Hippocampal formation (tissue), 2 donors: ENCODE results near the gene PNPLA6.
A peak's percentile ranks its signal among the peaks of the same experiment; 100 is the strongest.

ENCODE experiments used
- DNase-seq, 2 donors: peaks; one replicate each; lab custom pipeline; 2025; lab: John Stamatoyannopoulos, UW

Gene PNPLA6

DNA sequence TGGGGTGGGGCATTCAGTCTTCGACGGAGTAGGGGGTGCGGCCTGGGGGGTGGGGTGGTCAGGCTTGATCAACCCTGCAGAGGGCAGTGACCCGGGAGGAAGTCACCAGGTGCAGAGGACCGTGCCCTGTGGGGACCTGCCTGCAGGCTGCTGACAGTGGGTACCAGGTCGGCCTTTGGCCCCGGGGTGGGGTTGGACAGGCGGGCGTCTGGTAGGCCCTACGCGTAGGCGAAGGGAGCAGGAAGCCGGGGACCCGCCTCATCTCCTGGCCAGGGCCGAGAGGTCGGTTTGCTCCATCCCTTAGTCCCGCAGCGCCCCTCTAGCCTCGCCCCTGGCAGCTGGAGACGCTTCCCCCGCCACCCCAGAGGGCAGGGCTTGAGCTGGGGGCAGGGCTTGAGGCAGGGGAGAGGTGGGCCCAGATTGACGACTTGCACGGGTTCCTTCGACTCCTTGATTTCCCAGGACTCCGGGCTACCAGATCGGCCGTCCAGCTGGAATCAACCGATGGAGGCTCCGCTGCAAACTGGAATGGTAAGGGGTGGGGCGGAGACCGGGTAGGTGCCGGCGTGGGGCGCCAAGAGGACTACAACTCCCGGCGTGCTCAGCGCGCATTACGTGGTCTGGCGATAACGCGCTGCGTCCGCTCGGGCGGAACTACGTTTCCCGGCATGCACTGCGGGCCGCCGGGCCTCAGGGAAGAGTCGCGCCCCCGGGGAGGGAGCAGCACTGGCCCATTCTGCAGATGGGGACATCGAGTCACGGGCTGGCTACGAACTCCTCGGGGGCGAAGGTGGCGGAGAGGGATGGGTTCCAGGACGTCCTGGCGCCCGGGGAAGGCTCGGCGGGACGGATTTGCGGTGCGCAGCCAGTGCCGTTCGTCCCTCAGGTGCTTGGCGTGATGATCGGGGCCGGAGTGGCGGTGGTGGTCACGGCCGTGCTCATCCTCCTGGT lies at the start of gene PNPLA6:
Gene PNPLA6 (plus strand): TSS at position 671 of the 951 bp plus-strand sequence. CDS start 72 bp downstream, at position 743.
- peak; percentile 85 to 90 for DNase-seq

GRCh38 chr19:7486923-7487322 lies 48.6 kb upstream of the PNPLA6 start:
- no peak for DNase-seq

- peak; percentile 74 to 89 for DNase-seq
Observed at GRCh38 chr19:7488736-7489353, 46.7 kb upstream of the PNPLA6 start, which contains the start of gene PEX11G. TSS of gene PEX11G (minus strand) at chr19:7489035. CDS start at chr19:7489010, 25 bp downstream.

- DNase-seq, result no peak
Observed at GRCh38 chr19:7489609-7490044, 45.9 kb upstream of the PNPLA6 start.

DNA sequence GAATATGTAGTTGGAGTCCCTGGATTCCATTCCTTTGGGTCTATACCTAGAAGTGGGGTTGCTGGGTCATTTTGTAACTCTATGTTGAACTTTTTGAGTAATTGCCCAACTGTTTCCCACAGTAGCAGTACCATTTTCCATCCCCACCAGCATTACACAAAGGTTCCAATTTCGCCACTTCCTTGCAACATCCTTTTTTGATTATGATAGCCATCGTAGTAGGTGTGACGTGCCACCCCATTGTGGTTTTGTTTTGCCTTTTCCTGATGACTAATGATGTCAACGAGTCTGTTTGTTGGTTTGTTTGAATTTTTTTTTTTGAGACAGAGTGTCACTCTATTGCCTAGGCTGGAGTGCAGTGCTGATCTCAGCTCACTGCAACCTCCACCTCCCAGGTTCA lies 43.4 kb upstream of the PNPLA6 start:
- no peak for DNase-seq

- no peak for DNase-seq
Observed at GRCh38 chr19:7492558-7492957, 43.0 kb upstream of the PNPLA6 start.

GRCh38 chr19:7494416-7495098 lies 41.0 kb upstream of the PNPLA6 start:
- DNase-seq, result peak; percentile 87 to 90

- no peak for DNase-seq
Observed at GRCh38 chr19:7497292-7497691, 38.2 kb upstream of the PNPLA6 start.

- peak; percentile 75 to 78 for DNase-seq
Observed at GRCh38 chr19:7500811-7501450, 34.6 kb upstream of the PNPLA6 start.

DNA sequence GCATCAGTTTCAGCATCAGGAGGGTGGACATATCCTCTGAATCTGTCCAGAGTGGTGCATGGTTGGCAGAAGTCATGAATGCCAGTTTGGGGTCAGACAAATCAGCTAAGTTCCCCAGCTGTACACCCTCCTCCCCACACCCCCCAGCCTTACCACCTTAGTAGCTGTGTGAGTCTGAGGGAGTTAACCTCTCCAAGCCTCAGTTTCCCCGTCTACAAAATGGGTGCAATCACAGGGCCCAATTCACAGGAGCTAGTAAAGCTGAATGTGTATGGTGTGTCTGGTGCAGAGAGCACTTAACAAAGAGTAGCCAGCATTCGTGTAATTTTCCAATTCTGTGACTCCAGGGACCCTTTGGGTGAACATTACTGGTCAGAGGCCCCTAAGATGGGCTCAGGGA lies 33.0 kb upstream of the PNPLA6 start:
- no peak for DNase-seq

DNA sequence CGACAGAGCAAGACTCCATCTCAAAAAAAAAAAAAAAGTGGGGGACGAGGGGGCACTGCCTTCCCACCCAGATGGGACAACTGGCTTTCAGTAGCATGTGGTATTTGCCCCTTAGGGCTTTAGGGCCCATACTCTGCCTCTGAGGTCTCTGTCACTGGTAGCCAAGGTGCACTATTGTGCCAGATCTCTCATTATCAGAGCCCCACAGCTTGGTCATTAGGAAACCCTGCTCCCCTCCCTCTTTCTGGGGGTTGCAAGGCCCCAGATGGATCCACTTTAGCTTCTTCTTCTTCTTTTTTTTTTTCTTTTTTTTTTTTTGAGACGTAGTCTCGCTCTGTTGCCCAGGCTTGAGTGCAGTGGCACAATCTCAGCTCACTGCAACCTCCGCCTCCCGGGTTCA lies 30.8 kb upstream of the PNPLA6 start:
- no peak for DNase-seq

DNA sequence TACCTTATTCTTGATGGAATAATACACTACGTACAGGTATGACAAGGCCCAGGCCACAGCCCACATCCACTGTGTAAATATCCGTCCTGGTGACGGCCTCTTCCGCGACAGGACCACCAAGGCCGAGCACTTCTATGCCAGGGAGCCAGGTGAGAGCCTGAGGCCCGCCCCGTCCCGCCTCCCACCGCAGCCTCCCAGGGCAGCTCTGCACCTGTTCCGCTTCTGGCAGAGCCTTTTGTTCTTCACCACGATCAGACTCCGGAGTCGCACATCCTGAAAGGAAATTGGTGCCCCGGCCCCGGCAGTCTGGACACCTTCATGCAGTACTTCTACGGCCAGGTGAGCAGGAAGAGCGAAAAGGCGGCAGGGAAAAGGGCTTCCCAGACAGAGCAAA lies 30.2 kb upstream of the PNPLA6 start:
- DNase-seq, result no peak

DNA sequence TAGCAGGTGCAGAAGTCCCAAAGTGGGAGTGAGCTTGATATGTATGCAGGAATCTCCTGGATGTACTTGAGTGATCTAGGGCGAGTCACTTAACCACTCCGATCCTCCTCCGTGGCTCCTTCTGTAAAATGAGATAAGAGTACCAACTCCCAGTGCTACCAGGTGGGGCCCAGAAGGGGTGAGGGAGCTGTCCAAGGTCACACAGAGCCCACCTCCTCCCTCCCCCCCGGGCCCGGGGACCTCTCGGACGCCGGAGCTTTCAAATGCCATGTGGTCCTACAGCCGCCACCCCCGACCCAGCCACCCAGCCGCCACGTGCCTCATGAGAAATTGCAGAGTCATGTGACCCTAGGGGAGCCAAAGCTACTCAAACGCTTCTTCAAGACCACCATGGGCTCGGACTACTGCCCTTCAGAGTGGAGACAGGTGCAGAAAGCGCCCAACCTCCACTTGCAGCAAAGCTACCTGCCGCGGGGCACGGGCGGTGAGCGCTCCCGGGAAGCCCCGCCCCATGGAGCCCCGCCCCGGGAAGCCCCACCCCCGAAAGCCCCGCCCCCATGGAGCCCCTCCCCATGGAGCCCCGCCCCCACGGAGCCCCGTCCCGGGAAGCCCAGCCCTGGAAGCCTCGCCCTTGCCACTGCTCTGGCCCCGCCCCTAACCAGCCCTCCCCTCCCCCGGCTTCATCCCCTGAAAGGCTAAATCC lies 29.7 kb upstream of the PNPLA6 start:
- DNase-seq, result peak in 1 of 2 donors; percentile 33

- DNase-seq, result peak in 1 of 2 donors; percentile 33
Observed at GRCh38 chr19:7506385-7507328, 28.9 kb upstream of the PNPLA6 start.

DNA sequence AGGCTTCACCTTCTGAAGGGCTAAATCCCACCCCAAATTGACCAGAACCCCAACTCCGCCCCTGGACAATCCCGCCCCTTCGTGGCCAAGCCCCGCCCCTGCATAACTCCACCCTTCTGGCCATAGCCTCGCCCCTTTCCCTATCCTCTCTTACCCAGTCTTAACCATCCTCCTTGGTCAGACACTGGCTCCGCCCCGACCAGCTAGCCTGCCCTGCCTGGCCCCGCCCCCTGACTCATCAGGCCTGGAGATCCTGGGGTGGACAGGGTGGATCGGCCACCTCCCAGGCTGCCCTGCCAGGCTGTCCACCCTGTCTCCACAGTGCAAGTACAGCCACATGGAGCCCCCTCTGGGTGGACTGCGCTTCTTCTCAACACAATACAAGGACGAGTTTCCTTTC lies 27.6 kb upstream of the PNPLA6 start:
- DNase-seq, result peak in 1 of 2 donors; percentile 9

DNA sequence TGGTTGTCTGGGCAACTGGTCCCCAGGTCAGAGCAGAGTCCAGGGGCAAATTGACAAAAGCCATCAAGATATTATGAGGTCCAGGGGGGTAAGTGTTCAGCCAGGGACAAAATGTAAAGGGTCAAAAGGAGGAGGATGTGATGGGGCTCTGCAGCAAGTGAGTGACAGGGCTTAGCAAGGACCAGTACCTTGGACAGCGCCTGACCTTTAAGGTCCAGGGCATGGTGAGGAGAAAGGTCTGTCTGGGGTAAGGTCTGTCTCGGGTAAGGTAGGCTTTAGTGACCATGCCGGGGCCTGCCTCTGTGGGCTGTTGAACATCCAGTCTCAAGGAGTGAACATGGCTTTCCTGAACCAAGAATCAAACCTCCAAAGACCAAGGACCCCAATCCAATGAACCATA lies 25.9 kb upstream of the PNPLA6 start:
- no peak for DNase-seq

DNA sequence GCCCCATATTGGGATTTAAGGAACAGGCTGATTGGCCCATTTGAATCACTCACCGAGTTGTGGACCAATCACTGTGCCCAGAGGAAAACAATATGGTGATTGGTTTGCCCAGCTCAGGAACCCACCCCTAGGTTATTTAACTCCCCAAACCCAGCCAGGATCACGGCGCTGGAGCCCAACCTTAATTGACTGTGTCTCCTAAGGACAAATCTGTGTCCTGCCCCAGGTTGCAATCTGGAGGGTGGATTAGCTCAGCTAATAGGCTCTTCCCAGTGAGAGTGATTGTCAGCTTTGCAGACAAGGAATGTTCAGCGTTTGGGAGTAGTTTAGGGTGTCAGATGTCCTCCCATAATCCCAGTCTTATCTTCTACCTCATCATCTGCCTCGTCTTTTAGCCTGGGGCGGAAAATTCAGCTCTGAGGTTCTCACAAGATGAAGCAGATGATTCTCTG lies 23.1 kb upstream of the PNPLA6 start:
- DNase-seq, result no peak

DNA sequence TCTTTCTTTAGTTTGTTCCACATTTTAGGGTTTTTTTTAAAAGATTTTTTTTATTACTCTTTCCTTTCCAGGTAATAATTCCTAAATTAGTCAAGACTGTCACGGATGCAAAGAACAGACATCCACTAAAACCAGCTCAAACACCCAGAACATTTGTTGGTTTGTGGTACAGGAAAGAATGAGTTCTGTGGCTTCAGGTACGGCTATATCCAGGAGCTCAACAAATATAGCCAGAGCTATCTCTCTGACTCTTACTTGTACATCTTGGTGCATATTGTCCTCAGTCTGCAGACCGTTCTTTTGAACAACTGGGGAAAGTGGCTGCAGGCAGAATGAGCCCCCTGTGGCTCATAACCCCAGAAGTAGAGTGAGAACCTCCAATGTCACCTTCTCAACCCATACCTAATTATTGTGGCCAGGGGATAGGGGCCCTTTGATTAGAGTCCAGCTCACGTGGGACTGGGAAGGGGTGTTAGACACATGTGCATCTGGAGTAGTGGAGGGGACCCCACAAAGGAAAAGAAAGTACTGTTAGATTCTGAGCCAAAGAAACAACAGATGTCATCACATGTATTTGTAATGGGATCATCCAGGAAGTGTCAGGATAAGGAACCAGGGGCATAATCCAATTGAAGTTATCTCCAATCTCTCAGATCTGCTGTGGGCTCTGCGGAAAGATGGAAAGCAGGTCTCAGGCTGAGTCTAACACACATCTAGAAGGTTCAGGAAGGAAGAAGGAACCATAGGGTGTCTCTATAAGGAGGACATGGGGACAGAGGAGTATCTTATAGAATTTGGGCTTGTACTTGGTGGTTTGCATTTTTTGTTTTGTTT lies 21.5 kb upstream of the PNPLA6 start:
- DNase-seq, result no peak

DNA sequence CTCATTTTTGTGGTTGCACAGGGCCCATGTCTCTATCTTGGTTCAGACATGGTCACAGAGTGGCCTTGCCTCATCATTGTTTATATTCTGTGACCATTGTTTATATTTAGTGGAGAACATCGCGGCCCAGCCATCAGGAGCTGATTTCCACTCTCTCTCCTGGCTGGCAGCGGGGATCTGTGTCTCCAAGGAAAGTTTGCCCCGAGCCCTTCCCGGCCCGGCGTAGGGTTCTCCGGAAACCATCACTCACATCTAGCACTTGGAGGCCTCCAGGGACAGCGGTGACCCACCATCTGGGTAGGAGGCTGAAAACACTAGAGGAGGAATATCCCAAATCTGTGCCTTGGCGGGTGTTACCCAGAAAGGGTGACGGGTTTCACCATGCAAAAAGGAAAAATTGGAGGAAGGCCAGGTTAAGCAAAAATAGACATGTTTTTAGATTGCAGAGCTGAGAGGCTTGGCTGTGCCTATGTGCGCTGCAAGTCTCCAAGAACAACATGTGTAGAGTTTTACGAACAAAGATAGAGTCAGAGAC lies 20.3 kb upstream of the PNPLA6 start:
- DNase-seq, result no peak
